Esophagus muscularis mucosa (tissue), 4 donors: ENCODE data around the gene MAGEF1.

Experiments
- CTCF ChIP-seq, 3 experiments: fragments of 200-600 bp in 2 of 3; fragments of 450-650 bp in 1 of 3; sonication (generic) in 2 of 3; IDR thresholded peaks; one replicate each; pipeline ENCODE4 v1.5.1; 2017 to 2019; ENCODE audit warnings: antibody characterized with exemption in 3 of 3, mild to moderate bottlenecking in 2 of 3, moderate library complexity in 1 of 3
- EP300 ChIP-seq: sonication (generic); formaldehyde crosslinking; IDR thresholded peaks from one replicate; pipeline ENCODE4 v1.6.1; 2017; ENCODE audit warnings: antibody characterized with exemption
- POLR2A ChIP-seq: fragments of 450-650 bp; IDR thresholded peaks from one replicate; pipeline ENCODE4 v1.6.1; 2017; ENCODE audit warnings: antibody characterized with exemption, moderate library complexity, mild to moderate bottlenecking, low read depth

GRCh38 chr3:184746131-184747120 is 34.6 kb upstream of the MAGEF1 start:
- TF ChIP-seq CTCF (IDR thresholded peaks at IDR 0.05) (no peak), POLR2A (no peak), EP300 (no peak)
